ENCODE results near the gene PRKCH. TPM values are rescaled to one million over a fixed set of nuclear protein-coding genes. Genes with fewer than 3 reads are reported as not detected.

Gene PRKCH
- total and polyA plus RNA-seq, 2 of the 13 experiments (the other 11 are each of a cell fraction or from before 2014, with no cell fraction given): 0.48 to 1.3 TPM

- in situ Hi-C loops (cut with HindIII; ENCODE audit: extremely low pct_ligation_motif_present, low pct_unique_long_range_greater_than_20kb) (no loop called here), intact Hi-C loops (cut with micrococcal nuclease; ENCODE audit: unreplicated experiment) (no loop called here)
- ChIA-PET CTCF (ENCODE audit: low intra/inter-chr PET ratio, low total read pairs) (no interaction called here), POLR2A (interaction anchor here (7.6 kb wide), 1 partner anchor 20 kb away, joined by 146 read pairs; no protein-coding TSS in a partner anchor)
- ATAC-seq (no peak), FAIRE-seq (no peak), DNase-seq (ENCODE audit: low spot score) (no peak)
- Histone ChIP-seq H4K20me1 (ENCODE audit: insufficient read depth, low read length) (no peaks in the 10 kb centered on the region), H3K27ac (ENCODE audit: extremely low read length, insufficient read depth, low read length) (no peak overlapping the region), H3K9me3 (ENCODE audit: low read length) (no peaks in the 10 kb centered on the region), H2AFZ (ENCODE audit: low read length) (no peak overlapping the region), H3K9ac (ENCODE audit: insufficient read depth, low read depth, low read length) (no peak overlapping the region), H3K4me2 (ENCODE audit: low read depth, low read length) (no peak overlapping the region), H3K79me2 (ENCODE audit: insufficient read depth, low read length) (no peaks in the 10 kb centered on the region), H3K27me3 (ENCODE audit: control insufficient read depth in 1 of 2, insufficient read depth in 2 of 2, low read length in 2 of 2) (no peaks in the 10 kb centered on the region), H3K36me3 (replicated peaks in 1 of 2; ENCODE audit: control insufficient read depth in 1 of 2, insufficient read depth in 2 of 2, low read length in 2 of 2) (no peaks in the 10 kb centered on the region), H3K4me1 (ENCODE audit: insufficient read depth, low read length) (peaks cover 95% of the 10 kb centered on the region), H3K4me3 (replicated peaks in 1 of 3; ENCODE audit: insufficient read depth in 1 of 3, low read depth in 2 of 3, low read length in 3 of 3) (no peak overlapping the region)
- 98% methylated on average over 5 of the region's 5 CpGs for WGBS (ENCODE audit: low lambda C conversion rate)
- BruUV-seq (replicated peaks): no TSS peak
- TF ChIP-seq ZNF670 (CRISPR knock-in tag; IDR thresholded peaks at IDR 0.05; ENCODE audit: borderline replicate concordance) (no peak), ZNF12 (CRISPR knock-in tag; IDR thresholded peaks at IDR 0.05) (peak; percentile 98)
These were observed 236.5 kb downstream of the PRKCH start for GRCh38 chr14:61557854-61558253.

- intact Hi-C loops (cut with micrococcal nuclease; ENCODE audit: unreplicated experiment) (no loop called here), in situ Hi-C loops (cut with HindIII; ENCODE audit: extremely low pct_ligation_motif_present, low pct_unique_long_range_greater_than_20kb) (no loop called here)
- Histone ChIP-seq H3K4me3 (replicated peaks in 1 of 3; ENCODE audit: insufficient read depth in 1 of 3, low read depth in 2 of 3, low read length in 3 of 3) (no peak overlapping the region), H3K27ac (ENCODE audit: extremely low read length, insufficient read depth, low read length) (peak overlapping the region; percentile 92), H2AFZ (ENCODE audit: low read length) (no peak overlapping the region), H3K4me2 (ENCODE audit: low read depth, low read length) (no peak overlapping the region), H3K79me2 (ENCODE audit: insufficient read depth, low read length) (no peaks in the 10 kb centered on the region), H3K9ac (ENCODE audit: insufficient read depth, low read depth, low read length) (no peak overlapping the region), H3K4me1 (ENCODE audit: insufficient read depth, low read length) (peaks cover 95% of the 10 kb centered on the region), H3K36me3 (replicated peaks in 1 of 2; ENCODE audit: control insufficient read depth in 1 of 2, insufficient read depth in 2 of 2, low read length in 2 of 2) (no peaks in the 10 kb centered on the region), H3K27me3 (ENCODE audit: control insufficient read depth in 1 of 2, insufficient read depth in 2 of 2, low read length in 2 of 2) (no peaks in the 10 kb centered on the region), H3K9me3 (ENCODE audit: low read length) (no peaks in the 10 kb centered on the region), H4K20me1 (ENCODE audit: insufficient read depth, low read length) (no peaks in the 10 kb centered on the region)
- ATAC-seq (no peak), FAIRE-seq (no peak), DNase-seq (ENCODE audit: low spot score) (no peak)
- ChIA-PET POLR2A (interaction anchor here (0.9 to 7.6 kb wide), 12 partner anchors 9 to 204 kb away, joined by 3 to 146 read pairs (median 20); partner anchors contain the start of genes HIF1A and SNAPC1), CTCF (ENCODE audit: low intra/inter-chr PET ratio, low total read pairs) (no interaction called here)
- BruUV-seq (replicated peaks): no TSS peak
- 85% methylated on average over 4 of the region's 6 CpGs for WGBS (ENCODE audit: low lambda C conversion rate)
- TF ChIP-seq ZNF331 (CRISPR knock-in tag; IDR thresholded peaks at IDR 0.05): peak; percentile 26; the same call in 1 of the 2 replicates
- no peak for TF ChIP-seq ZNF451 (CRISPR knock-in tag; IDR thresholded peaks at IDR 0.05)
These were observed 236.9 kb downstream of the PRKCH start for GRCh38 chr14:61558271-61558670.
